ENCODE data around the gene PATL2.
A peak's percentile ranks its signal among the peaks of the same experiment; 100 is the strongest.

The PATL2 gene

DNA sequence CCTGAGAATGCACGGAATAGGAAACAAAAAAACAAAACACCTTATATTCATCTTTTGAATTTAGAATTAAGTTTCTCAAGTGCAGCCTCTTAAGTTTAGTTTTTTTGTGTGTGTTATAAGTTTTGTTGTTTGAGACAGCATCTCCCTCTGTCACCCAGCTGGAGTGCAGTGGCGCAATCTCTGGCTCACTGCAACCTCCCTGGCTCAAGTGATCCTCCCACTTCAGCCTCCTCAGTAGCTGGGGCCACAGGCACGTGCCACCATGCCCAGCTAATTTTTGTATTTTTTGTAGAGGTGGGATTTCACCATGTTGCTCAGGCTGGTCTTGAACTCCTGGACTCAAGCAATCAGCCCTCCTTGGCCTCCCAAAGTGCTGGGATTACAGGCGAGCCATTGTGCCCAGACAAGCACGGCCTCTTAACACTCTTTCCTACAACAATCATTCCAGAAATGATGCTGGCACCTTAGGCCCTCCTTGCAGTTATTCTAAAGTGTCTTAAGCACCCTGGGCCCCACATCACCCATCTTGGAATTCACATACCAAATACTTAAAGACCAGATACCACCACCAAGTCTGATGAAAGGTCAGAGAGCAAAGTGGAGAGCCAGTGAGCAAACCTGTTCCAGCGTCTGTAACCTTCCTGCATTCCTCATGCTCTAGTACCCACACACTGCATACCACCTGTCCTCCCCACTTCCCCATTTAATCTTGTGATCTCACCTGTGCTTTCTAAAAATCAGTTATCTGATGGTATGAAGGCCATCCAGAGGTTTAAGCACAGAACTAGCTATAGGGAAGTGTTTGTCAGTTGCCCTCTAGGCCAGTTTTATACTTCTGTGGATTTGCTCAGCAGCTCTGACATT, 40.8 kb downstream of the PATL2 start:
- ATAC-seq (ENCODE audit: insufficient read depth, low read depth) = no peak
- no peak overlapping the region for H3K4me2 ChIP-seq (ENCODE audit: insufficient read depth, low read length)
- DNase-seq = no peak
- H3K36me3 ChIP-seq (ENCODE audit: insufficient read depth, low read length) = no peaks in the 10 kb centered on the region
- H3K79me2 ChIP-seq (ENCODE audit: insufficient read depth, low read length) = no peaks in the 10 kb centered on the region
- no peak overlapping the region for H3K4me3 ChIP-seq (ENCODE audit: low read depth in 1 of 2, low read length in 2 of 2)
- H3K9me3 ChIP-seq (ENCODE audit: insufficient read depth, low read length, severe bottlenecking) = no peaks in the 10 kb centered on the region
- no peaks in the 10 kb centered on the region for H4K20me1 ChIP-seq (ENCODE audit: insufficient read depth, low read length)
- H3K27me3 ChIP-seq (ENCODE audit: insufficient read depth, low read length, poor library complexity) = no peaks in the 10 kb centered on the region
- H3K27ac ChIP-seq (ENCODE audit: low read length) = no peak overlapping the region
- TF ChIP-seq EZH2 (IDR thresholded peaks at IDR 0.05; ENCODE audit: borderline replicate concordance, low read depth, low read length, severe bottlenecking) = no peak
- TF ChIP-seq, protein P1, sequence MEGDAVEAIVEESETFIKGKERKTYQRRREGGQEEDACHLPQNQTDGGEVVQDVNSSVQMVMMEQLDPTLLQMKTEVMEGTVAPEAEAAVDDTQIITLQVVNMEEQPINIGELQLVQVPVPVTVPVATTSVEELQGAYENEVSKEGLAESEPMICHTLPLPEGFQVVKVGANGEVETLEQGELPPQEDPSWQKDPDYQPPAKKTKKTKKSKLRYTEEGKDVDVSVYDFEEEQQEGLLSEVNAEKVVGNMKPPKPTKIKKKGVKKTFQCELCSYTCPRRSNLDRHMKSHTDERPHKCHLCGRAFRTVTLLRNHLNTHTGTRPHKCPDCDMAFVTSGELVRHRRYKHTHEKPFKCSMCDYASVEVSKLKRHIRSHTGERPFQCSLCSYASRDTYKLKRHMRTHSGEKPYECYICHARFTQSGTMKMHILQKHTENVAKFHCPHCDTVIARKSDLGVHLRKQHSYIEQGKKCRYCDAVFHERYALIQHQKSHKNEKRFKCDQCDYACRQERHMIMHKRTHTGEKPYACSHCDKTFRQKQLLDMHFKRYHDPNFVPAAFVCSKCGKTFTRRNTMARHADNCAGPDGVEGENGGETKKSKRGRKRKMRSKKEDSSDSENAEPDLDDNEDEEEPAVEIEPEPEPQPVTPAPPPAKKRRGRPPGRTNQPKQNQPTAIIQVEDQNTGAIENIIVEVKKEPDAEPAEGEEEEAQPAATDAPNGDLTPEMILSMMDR (IDR thresholded peaks at IDR 0.05; ENCODE audit: borderline replicate concordance, extremely low read depth, low read length, poor library complexity, severe bottlenecking) = no peak
- no peak overlapping the region for H3K9ac ChIP-seq (ENCODE audit: low read depth, low read length)
- H3K4me1 ChIP-seq (ENCODE audit: insufficient read depth, low read length) = peaks cover 13% of the 10 kb centered on the region
- H2AFZ ChIP-seq (ENCODE audit: low read depth, low read length) = no peak overlapping the region

DNA sequence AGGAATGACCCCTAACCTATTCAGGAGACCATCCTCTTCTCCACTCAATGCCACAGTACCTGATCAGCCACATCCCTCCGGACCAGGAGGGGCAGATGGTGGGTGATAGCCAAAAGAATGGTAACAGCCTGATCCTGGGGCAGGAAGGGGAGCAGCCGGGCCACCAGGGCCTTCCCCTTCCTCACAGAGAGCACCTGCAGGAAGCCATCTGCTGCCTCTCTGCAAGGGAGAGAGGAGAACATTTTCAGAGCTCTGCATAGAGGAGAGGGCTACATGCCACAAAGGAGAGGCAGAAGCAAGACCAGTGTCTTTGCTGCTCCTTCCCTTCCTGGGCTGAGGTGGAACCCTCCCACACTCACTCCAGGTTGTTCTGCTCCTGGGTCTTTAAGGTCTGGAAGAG, 42.2 kb downstream of the PATL2 start:
- DNase-seq = peak; percentile 34
- peak; percentile 79 for ATAC-seq (ENCODE audit: insufficient read depth, low read depth)
- Histone ChIP-seq H3K9me3 (ENCODE audit: insufficient read depth, low read length, severe bottlenecking) (no peaks in the 10 kb centered on the region), H3K36me3 (ENCODE audit: insufficient read depth, low read length) (no peaks in the 10 kb centered on the region), H2AFZ (ENCODE audit: low read depth, low read length) (peak overlapping the region; percentile 29; the same call in 1 of the 2 replicates), H3K4me3 (ENCODE audit: low read depth in 1 of 2, low read length in 2 of 2) (no peak overlapping the region), H4K20me1 (ENCODE audit: insufficient read depth, low read length) (no peaks in the 10 kb centered on the region), H3K27me3 (ENCODE audit: insufficient read depth, low read length, poor library complexity) (no peaks in the 10 kb centered on the region), H3K79me2 (ENCODE audit: insufficient read depth, low read length) (peaks cover 6% of the 10 kb centered on the region; the same call in 1 of the 2 replicates), H3K4me2 (ENCODE audit: insufficient read depth, low read length) (no peak overlapping the region), H3K4me1 (ENCODE audit: insufficient read depth, low read length) (peaks cover 24% of the 10 kb centered on the region), H3K27ac (ENCODE audit: low read length) (peak overlapping the region; percentile 55), H3K9ac (ENCODE audit: low read depth, low read length) (no peak overlapping the region)
- TF ChIP-seq, protein P1 (IDR thresholded peaks at IDR 0.05; ENCODE audit: borderline replicate concordance, extremely low read depth, low read length, poor library complexity, severe bottlenecking) = no peak
- TF ChIP-seq EZH2 (IDR thresholded peaks at IDR 0.05; ENCODE audit: borderline replicate concordance, low read depth, low read length, severe bottlenecking) = no peak

DNA sequence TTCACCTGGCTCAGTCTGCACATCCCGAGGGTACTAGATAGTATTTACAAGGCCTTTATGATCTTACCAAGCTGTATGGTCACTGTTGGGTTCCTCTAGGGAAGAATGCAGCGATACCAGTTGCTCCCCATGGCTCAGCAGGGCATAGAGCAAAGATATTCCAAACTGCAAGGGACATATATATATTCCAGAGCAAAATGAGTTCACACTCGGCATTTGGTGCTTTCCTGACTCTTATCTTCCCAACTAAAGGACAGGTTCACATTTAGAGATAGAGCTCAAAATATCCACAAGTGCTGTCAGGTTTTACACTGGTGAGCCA, 44.1 kb downstream of the PATL2 start:
- ATAC-seq (ENCODE audit: insufficient read depth, low read depth) (no peak), DNase-seq (no peak)
- H3K79me2 ChIP-seq (ENCODE audit: insufficient read depth, low read length) = peaks cover 23% of the 10 kb centered on the region
- peaks cover 36% of the 10 kb centered on the region for H3K4me1 ChIP-seq (ENCODE audit: insufficient read depth, low read length)
- no peaks in the 10 kb centered on the region for H3K27me3 ChIP-seq (ENCODE audit: insufficient read depth, low read length, poor library complexity)
- H4K20me1 ChIP-seq (ENCODE audit: insufficient read depth, low read length) = no peaks in the 10 kb centered on the region
- no peak overlapping the region for H2AFZ ChIP-seq (ENCODE audit: low read depth, low read length)
- H3K36me3 ChIP-seq (ENCODE audit: insufficient read depth, low read length) = no peaks in the 10 kb centered on the region; the same call in 1 of the 2 replicates
- H3K4me2 ChIP-seq (ENCODE audit: insufficient read depth, low read length) = no peak overlapping the region
- H3K9ac ChIP-seq (ENCODE audit: low read depth, low read length) = no peak overlapping the region
- no peak overlapping the region for H3K27ac ChIP-seq (ENCODE audit: low read length)
- no peak overlapping the region for H3K4me3 ChIP-seq (ENCODE audit: low read depth in 1 of 2, low read length in 2 of 2)
- TF ChIP-seq, protein P1 (IDR thresholded peaks at IDR 0.05; ENCODE audit: borderline replicate concordance, extremely low read depth, low read length, poor library complexity, severe bottlenecking) = no peak
- no peaks in the 10 kb centered on the region for H3K9me3 ChIP-seq (ENCODE audit: insufficient read depth, low read length, severe bottlenecking)
